Endothelial cell (in vitro differentiated cells): ENCODE results near the gene PDZD2. TPM values are rescaled to one million over a fixed set of nuclear protein-coding genes. Genes with fewer than 3 reads are reported as not detected.

Experiments used
- DNase-seq: peaks from one replicate; pipeline ENCODE4 v3.0.0; 2021; ENCODE audit warnings: low spot score
- H3K27ac Mint-ChIP-seq: one replicate; pipeline ENCODE4 v1.8.0; 2021; ENCODE audit warnings: mixed read lengths, inconsistent platforms; ENCODE audit not compliant: unreplicated experiment
- H3K27me3 Mint-ChIP-seq: one replicate; pipeline ENCODE4 v1.8.0; 2021; ENCODE audit warnings: mild to moderate bottlenecking, moderate library complexity, mixed read lengths, inconsistent platforms; ENCODE audit not compliant: unreplicated experiment
- H3K36me3 Mint-ChIP-seq: one replicate; pipeline ENCODE4 v1.8.0; 2021; ENCODE audit warnings: mild to moderate bottlenecking, low read depth, mixed read lengths, inconsistent platforms; ENCODE audit not compliant: unreplicated experiment
- H3K4me1 Mint-ChIP-seq: one replicate; pipeline ENCODE4 v1.8.0; 2021; ENCODE audit warnings: mild to moderate bottlenecking, mixed read lengths, inconsistent platforms; ENCODE audit not compliant: unreplicated experiment
- H3K4me3 Mint-ChIP-seq: one replicate; pipeline ENCODE4 v1.8.0; 2021; ENCODE audit warnings: mild to moderate bottlenecking, mixed read lengths, inconsistent platforms; ENCODE audit not compliant: unreplicated experiment
- H3K9me3 Mint-ChIP-seq: one replicate; pipeline ENCODE4 v1.8.0; 2021; ENCODE audit warnings: mixed read lengths, inconsistent platforms; ENCODE audit not compliant: unreplicated experiment
- total RNA-seq: library from RNA; stranded (reverse); fragmentation: NEBNext Ultra II Directional; extraction: Animal tissue kit (Norgen Biotek cat#: 25700); gene quantifications from one replicate; pipeline ENCODE4 v1.2.1, GENCODE V29; 2021; ENCODE audit not compliant: unreplicated experiment
- TF ChIP-seq, protein P1 (sequence below): fragments of 200-600 bp; sonication (generic); IDR thresholded peaks from one replicate; pipeline ENCODE4 v1.5.0; 2021; ENCODE audit warnings: antibody characterized with exemption; ENCODE audit not compliant: unreplicated experiment

PDZD2 gene
- total RNA-seq, 1 donor from 2014 or later: 71.1 TPM

- H3K27me3 Mint-ChIP-seq: peaks cover 5% of the 10 kb centered on the region
- H3K27ac Mint-ChIP-seq: no peak overlapping the region
- H3K4me3 Mint-ChIP-seq: no peak overlapping the region
- no peak for DNase-seq
- TF ChIP-seq, protein P1, sequence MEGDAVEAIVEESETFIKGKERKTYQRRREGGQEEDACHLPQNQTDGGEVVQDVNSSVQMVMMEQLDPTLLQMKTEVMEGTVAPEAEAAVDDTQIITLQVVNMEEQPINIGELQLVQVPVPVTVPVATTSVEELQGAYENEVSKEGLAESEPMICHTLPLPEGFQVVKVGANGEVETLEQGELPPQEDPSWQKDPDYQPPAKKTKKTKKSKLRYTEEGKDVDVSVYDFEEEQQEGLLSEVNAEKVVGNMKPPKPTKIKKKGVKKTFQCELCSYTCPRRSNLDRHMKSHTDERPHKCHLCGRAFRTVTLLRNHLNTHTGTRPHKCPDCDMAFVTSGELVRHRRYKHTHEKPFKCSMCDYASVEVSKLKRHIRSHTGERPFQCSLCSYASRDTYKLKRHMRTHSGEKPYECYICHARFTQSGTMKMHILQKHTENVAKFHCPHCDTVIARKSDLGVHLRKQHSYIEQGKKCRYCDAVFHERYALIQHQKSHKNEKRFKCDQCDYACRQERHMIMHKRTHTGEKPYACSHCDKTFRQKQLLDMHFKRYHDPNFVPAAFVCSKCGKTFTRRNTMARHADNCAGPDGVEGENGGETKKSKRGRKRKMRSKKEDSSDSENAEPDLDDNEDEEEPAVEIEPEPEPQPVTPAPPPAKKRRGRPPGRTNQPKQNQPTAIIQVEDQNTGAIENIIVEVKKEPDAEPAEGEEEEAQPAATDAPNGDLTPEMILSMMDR: no peak
- H3K9me3 Mint-ChIP-seq: no peaks in the 10 kb centered on the region
- peaks cover 2% of the 10 kb centered on the region for H3K4me1 Mint-ChIP-seq
- peaks cover 21% of the 10 kb centered on the region for H3K36me3 Mint-ChIP-seq
These were observed 302.3 kb downstream of the PDZD2 start for GRCh38 chr5:31941151-31941755.

GRCh38 chr5:31942546-31942945 is 303.6 kb downstream of the PDZD2 start:
- no peak for DNase-seq

DNA sequence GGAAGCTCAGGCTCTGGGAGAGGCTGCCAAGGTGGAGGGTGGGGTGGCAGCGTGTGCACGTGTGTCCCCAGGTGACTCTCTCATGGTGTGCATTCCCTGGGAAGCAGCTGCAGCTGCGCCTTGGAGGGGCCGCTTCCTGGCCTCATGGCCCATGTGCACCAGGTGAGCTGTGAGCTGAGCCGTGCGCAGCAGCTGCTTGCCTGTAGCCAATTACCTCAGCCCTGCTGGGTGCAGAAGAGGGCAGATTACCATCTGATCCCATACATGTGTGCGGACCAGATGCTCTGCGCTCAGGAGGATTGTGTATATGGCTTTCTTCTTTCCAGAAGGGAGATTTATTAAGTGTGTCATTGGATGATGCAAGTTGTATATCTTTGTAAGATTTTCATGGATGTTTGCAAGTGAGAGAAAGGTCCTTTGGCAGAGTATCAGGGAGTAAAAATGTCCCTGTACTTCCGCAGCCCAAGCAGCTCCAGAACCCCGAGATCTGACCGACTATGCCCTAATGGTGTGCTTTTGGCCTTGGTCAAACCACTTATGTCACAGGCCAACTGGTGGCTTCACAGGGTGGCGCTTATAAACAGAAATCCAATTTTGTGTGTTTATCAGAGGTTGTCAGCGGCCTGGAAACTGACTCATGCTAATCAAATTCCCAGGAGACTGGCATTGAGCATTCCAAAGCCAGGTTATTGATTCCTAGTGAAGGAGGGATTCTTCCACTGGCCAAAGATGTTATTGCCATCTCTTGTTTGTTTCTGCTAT is 305.9 kb downstream of the PDZD2 start:
- Mint-ChIP-seq H3K4me3 (no peak overlapping the region), H3K36me3 (no peaks in the 10 kb centered on the region), H3K27me3 (no peaks in the 10 kb centered on the region), H3K9me3 (no peaks in the 10 kb centered on the region), H3K4me1 (no peaks in the 10 kb centered on the region), H3K27ac (no peak overlapping the region)
- no peak for DNase-seq
- TF ChIP-seq, protein P1: no peak

More at GRCh38 chr5:31942546-31942945, 303.6 kb downstream of the PDZD2 start:
- peaks cover 15% of the 10 kb centered on the region for H3K36me3 Mint-ChIP-seq
- peaks cover 3% of the 10 kb centered on the region for H3K27me3 Mint-ChIP-seq
- TF ChIP-seq, protein P1: no peak
- H3K4me1 Mint-ChIP-seq: peaks cover 2% of the 10 kb centered on the region
- no peak overlapping the region for H3K4me3 Mint-ChIP-seq
- H3K27ac Mint-ChIP-seq: no peak overlapping the region
- no peaks in the 10 kb centered on the region for H3K9me3 Mint-ChIP-seq

GRCh38 chr5:31948006-31948405 is 309.1 kb downstream of the PDZD2 start:
- H3K27ac Mint-ChIP-seq: no peak overlapping the region
- TF ChIP-seq, protein P1: no peak

DNA sequence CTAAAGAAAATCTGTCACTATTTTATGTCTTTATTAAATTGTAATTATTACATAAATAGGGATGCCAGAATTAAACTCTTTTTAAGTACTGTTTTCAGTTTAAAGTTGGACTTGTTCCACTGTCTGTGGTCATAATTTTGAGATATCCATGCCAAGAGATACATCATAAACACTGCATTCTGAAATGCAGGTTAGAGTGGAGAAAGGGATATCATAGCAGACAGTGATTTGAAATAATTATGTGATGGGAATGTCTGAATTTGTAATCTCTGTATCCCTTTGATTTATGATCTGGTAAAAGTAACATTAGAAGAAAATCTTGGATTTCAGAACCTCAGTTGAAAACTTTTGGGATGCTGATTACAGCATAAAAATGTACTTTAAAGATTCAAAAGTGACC is 313.1 kb downstream of the PDZD2 start:
- no peak overlapping the region for H3K4me3 Mint-ChIP-seq
- TF ChIP-seq, protein P1: no peak
- no peaks in the 10 kb centered on the region for H3K4me1 Mint-ChIP-seq
- no peak for DNase-seq
- H3K27me3 Mint-ChIP-seq: no peaks in the 10 kb centered on the region
- no peak overlapping the region for H3K27ac Mint-ChIP-seq
- no peaks in the 10 kb centered on the region for H3K9me3 Mint-ChIP-seq
- peaks cover 9% of the 10 kb centered on the region for H3K36me3 Mint-ChIP-seq

More at GRCh38 chr5:31948006-31948405, 309.1 kb downstream of the PDZD2 start:
- Mint-ChIP-seq H3K4me1 (no peaks in the 10 kb centered on the region), H3K4me3 (no peak overlapping the region), H3K9me3 (no peaks in the 10 kb centered on the region), H3K27me3 (no peaks in the 10 kb centered on the region), H3K36me3 (peaks cover 9% of the 10 kb centered on the region)
- DNase-seq: no peak
